NT2/D1 (cell line): ENCODE results near the gene ACSF2.

ENCODE experiments used
- DNase-seq: peaks from one replicate; pipeline ENCODE4 v3.0.0-alpha.2; 2011; ENCODE audit warnings: low read depth, low spot score
- H3K27me3 ChIP-seq: 2 replicates; pipeline ENCODE4 v1.6.0; 2011; ENCODE audit warnings: mild to moderate bottlenecking; ENCODE audit not compliant: insufficient read length, insufficient read depth
- H3K36me3 ChIP-seq: 2 replicates; pipeline ENCODE4 v1.6.1; 2011; ENCODE audit warnings: mild to moderate bottlenecking, low read length, mixed read lengths; ENCODE audit not compliant: insufficient read depth, insufficient read length
- H3K4me1 ChIP-seq: 2 replicates; pipeline ENCODE4 v1.5.1; 2011; ENCODE audit not compliant: insufficient read depth, insufficient read length
- H3K4me3 ChIP-seq: 2 replicates; pipeline ENCODE4 v1.5.1; 2011; ENCODE audit warnings: low read depth; ENCODE audit not compliant: insufficient read length
- H3K9ac ChIP-seq: 2 replicates; pipeline ENCODE4 v1.6.0; 2011; ENCODE audit warnings: low read depth; ENCODE audit not compliant: insufficient read length
- H3K9me3 ChIP-seq: 2 replicates; pipeline ENCODE4 v1.5.1; 2011; ENCODE audit warnings: mild to moderate bottlenecking, low read length; ENCODE audit not compliant: insufficient read depth
- SUZ12 ChIP-seq: IDR thresholded peaks from 2 replicates; pipeline ENCODE4 v1.6.1; 2011; ENCODE audit not compliant: insufficient read length, insufficient read depth; ENCODE audit errors: extremely low read depth
- YY1 ChIP-seq: IDR thresholded peaks from 2 replicates; pipeline ENCODE4 v1.6.1; 2011; ENCODE audit not compliant: insufficient read length, insufficient read depth
- ZNF274 ChIP-seq: IDR thresholded peaks from 2 replicates; pipeline ENCODE4 v1.6.1; 2011; ENCODE audit warnings: mild to moderate bottlenecking, low read depth, low read length

Gene ACSF2

DNA sequence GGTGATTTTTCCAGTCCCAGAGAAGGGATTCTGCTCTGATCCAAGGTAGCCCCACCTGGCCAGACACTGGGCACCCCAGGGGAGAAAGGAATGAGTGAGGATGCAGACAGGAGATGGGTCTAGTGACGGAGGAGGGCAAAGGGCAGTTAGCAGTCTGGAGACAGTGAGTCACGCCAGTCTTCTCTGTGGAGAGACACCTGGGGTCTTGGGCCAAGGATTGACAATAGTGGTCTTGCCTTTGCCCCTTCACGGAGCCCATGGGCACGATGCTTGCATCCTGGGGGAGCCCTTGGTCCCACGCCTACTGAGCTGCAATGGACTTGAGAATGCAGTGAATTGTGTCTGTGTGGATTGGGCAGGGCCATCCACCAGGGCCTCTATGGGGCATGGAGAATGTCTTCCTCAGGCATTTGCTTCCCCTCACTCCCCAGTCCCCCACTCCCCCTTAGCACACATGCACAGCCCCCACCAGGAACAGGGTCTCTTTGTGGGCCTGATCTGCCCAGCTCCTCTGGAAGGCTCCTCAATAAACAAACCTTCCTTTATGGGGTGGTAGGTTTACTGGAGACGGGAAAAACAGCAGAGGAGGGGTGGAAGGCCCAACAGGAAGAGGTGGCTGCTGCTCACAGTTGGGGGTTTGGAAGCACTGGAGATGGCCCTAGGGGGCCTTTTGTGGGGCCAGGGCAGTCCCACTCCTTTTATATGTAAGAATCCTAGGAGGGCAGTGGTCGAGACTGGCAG, 41.3 kb downstream of the ACSF2 start:
- DNase-seq, result no peak
- H3K27me3 ChIP-seq, result no peaks in the 10 kb centered on the region
- TF ChIP-seq ZNF274, result no peak
- no peak for TF ChIP-seq YY1
- no peak for TF ChIP-seq SUZ12
- no peak overlapping the region for H3K4me3 ChIP-seq
- H3K9me3 ChIP-seq, result no peaks in the 10 kb centered on the region; the same call in 1 of the 2 replicates
- peaks cover 16% of the 10 kb centered on the region for H3K4me1 ChIP-seq
- no peak overlapping the region for H3K9ac ChIP-seq
- no peaks in the 10 kb centered on the region for H3K36me3 ChIP-seq

DNA sequence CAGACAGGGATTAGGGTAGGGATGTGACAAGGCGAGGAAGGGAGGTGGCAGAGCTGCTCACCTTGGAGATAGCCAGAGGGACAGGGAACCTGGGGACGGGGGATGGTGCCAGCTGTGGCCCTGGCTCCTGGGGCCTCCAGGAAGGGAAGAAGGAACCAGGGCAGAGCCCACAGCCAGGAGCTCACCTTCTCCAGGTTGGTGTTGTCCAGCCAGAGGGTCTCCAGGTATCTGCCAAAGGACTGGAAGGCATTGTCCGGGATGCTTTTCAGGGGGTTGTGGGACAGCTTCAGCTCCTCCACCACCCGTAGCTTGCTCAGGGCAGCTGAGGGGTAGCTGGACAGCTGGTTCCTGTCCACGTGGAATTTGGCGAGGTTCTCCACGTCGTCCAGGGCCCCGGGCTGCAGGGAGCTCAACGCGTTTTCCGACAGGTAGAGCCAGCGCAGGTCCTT, 41.9 kb downstream of the ACSF2 start:
- H3K36me3 ChIP-seq, result no peaks in the 10 kb centered on the region
- no peak overlapping the region for H3K4me3 ChIP-seq
- no peaks in the 10 kb centered on the region for H3K27me3 ChIP-seq
- TF ChIP-seq SUZ12, result no peak
- TF ChIP-seq YY1, result no peak
- TF ChIP-seq ZNF274, result no peak
- peaks cover 16% of the 10 kb centered on the region for H3K4me1 ChIP-seq
- no peaks in the 10 kb centered on the region; the same call in 1 of the 2 replicates for H3K9me3 ChIP-seq
- no peak overlapping the region for H3K9ac ChIP-seq
- no peak for DNase-seq

DNA sequence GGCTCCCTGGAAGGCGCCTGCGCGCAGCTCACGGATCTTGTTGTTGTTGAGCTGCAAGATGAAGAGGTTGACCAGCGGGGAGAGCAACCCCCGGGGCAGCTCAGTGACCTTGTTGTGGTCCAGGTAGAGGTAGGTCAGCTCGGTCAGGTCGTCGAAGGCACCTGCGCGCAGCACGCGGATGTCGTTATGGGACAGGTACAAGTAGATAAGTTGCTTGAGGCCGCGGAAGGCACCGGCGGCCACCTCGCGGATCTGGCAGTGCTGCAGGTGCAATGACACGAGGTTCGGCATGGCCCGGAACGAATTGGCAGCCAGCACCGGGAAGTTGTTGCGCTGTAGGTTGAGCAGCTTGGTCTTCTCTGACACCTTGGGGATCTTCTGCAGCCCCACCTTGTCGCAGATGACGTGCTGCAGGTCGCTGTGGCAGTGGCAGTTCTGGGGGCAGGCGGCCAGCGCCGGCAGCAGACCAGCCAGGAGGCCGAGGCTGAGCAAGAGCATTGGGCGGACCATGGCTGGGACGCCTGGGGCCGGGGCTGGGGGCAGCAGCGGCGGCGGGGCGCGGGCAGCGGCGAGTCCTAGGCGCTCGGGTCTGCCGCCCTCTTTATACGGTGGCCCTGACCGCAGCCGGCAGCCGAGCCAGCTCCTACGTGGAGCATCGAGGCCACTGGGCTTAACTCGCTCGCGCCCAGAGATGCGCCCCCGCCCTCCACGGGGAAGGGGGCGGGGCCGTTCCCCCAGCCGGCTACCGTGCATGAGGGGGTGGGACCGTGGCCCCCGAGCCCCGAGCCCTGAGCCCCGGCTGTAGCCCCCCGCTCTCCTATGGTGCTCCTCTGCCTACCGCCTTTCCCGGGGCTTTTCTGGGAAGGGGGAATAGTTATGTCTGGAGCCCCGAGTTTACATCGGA, 42.5 kb downstream of the ACSF2 start, which contains the start of gene CHAD:
TSS of gene CHAD (minus strand) at position 577 of the 904 bp plus-strand sequence. CDS start at position 510, 67 bp downstream.
- no peaks in the 10 kb centered on the region for H3K27me3 ChIP-seq
- H3K4me3 ChIP-seq, result no peak within 1 kb of the TSS
- TF ChIP-seq ZNF274, result no peak
- no peak for TF ChIP-seq SUZ12
- no peak for TF ChIP-seq YY1
- H3K36me3 ChIP-seq, result no peaks in the 10 kb centered on the region
- no peaks in the 10 kb centered on the region; the same call in 1 of the 2 replicates for H3K9me3 ChIP-seq
- no peak for DNase-seq
- H3K4me1 ChIP-seq, result peaks cover 16% of the 10 kb centered on the region
- no peak within 1 kb of the TSS for H3K9ac ChIP-seq

DNA sequence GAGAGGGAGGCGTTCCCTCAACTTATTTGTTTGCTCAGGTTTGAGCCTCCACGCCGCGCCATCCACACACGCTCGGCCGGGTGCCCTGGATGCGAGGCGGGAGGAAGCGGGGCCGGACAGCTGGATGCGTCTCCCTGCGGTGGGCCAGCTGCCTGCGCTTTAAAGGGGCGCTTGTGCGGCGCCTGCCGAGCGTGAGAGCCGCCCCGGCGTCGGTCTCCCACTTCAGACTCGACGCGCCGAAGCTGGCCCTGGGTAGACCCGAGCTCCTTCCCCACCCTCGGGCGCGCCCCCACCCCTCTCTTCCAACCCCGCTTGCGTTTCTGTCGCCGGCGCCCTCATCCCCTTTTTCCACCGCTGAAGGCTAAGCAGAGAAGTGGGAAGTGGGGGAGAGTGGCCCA, 43.2 kb downstream of the ACSF2 start:
- Histone ChIP-seq H3K4me1 (peaks cover 16% of the 10 kb centered on the region), H3K9ac (no peak overlapping the region), H3K27me3 (no peaks in the 10 kb centered on the region), H3K36me3 (no peaks in the 10 kb centered on the region), H3K4me3 (no peak overlapping the region), H3K9me3 (no peaks in the 10 kb centered on the region; the same call in 1 of the 2 replicates)
- DNase-seq, result no peak
- TF ChIP-seq ZNF274 (no peak), SUZ12 (no peak), YY1 (no peak)

DNA sequence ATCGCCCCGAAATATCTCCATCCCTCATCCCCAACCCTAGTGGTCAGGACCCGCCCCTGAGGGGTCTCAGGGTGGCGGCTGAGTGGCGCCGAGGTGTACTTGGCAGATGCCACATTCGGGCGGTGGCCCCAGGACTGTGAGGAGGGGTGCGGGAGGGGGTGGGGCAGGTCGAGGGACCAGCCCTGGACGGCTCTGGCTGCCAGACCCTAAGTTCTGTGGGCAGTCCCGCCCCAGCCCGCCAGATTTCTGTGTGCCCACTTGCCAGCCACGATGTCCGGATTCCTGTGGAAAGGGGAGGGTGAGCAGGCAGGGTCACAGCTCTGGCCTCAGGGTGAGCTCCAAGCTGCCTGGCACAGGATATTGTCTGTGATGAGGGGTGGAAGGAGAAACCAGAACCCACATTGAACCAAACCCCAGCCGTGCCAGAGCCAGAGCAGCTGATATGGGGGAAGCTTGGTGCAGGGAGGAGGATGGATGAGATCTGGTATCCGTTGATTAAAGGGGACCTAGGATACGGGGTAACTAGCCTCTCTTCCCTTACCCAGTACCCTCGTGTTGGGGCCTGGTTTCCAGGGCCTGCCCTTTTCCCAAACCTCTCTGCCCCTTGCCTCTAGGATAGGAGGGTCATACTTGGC, 43.8 kb downstream of the ACSF2 start:
- TF ChIP-seq SUZ12, result no peak
- no peak for TF ChIP-seq YY1
- TF ChIP-seq ZNF274, result no peak
- no peaks in the 10 kb centered on the region; the same call in 1 of the 2 replicates for H3K9me3 ChIP-seq
- H3K9ac ChIP-seq, result no peak overlapping the region
- no peak for DNase-seq
- H3K4me3 ChIP-seq, result no peak overlapping the region
- no peaks in the 10 kb centered on the region for H3K36me3 ChIP-seq
- H3K4me1 ChIP-seq, result peaks cover 16% of the 10 kb centered on the region
- H3K27me3 ChIP-seq, result no peaks in the 10 kb centered on the region

DNA sequence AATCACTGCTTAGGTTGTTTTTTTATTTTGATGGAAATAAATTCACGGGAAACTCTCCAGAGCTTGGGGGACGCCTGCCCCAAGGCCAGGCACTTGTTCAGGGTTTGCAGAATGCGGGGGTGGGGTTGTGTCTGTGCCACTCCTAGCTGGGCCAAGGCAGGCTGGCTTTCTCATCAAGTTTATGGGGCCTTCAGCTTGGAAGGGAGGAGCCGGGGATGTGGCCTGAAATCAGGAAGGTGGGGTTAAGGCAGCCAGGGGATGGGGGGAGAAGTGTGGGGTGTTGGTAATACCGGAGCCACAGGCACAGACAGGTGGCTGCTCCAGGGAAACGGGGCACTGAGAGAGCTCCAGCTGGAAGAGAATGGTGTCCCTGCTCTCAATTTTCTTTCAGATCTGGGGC, 44.4 kb downstream of the ACSF2 start:
- no peak overlapping the region for H3K4me3 ChIP-seq
- no peaks in the 10 kb centered on the region; the same call in 1 of the 2 replicates for H3K9me3 ChIP-seq
- peaks cover 16% of the 10 kb centered on the region for H3K4me1 ChIP-seq
- DNase-seq, result no peak
- no peaks in the 10 kb centered on the region for H3K27me3 ChIP-seq
- no peak for TF ChIP-seq SUZ12
- TF ChIP-seq ZNF274, result no peak
- TF ChIP-seq YY1, result no peak
- no peaks in the 10 kb centered on the region for H3K36me3 ChIP-seq
- no peak overlapping the region for H3K9ac ChIP-seq
